HFF-Myc (cell line): ENCODE results near the gene CDCP1.
A peak's percentile ranks its signal among the peaks of the same experiment; 100 is the strongest.

Experiments
- DNase-seq: peaks from one replicate; pipeline ENCODE4 v3.0.0-alpha.2; 2011; ENCODE audit warnings: low read depth; ENCODE audit errors: extremely low read depth
- H3K4me3 ChIP-seq: replicated peaks from 2 replicates; pipeline ENCODE4 v1.5.1; 2011; ENCODE audit warnings: low read depth, mild to moderate bottlenecking, control low read depth, low read length
- CTCF ChIP-seq: IDR thresholded peaks from 2 replicates; pipeline ENCODE4 v1.5.1; 2012; ENCODE audit warnings: mild to moderate bottlenecking, low read depth, low read length, control low read depth; ENCODE audit errors: missing control alignments

Gene CDCP1

GRCh38 chr3:45051685-45052084 is 94.5 kb downstream of the CDCP1 start:
- no peak for DNase-seq
- TF ChIP-seq CTCF: no peak
- no peak overlapping the region for H3K4me3 ChIP-seq

GRCh38 chr3:45049807-45050206 is 96.4 kb downstream of the CDCP1 start:
- DNase-seq: no peak
- no peak for TF ChIP-seq CTCF
- no peak overlapping the region for H3K4me3 ChIP-seq

- DNase-seq: no peak
- no peak for TF ChIP-seq CTCF
- no peak overlapping the region for H3K4me3 ChIP-seq
These were observed 97.9 kb downstream of the CDCP1 start for GRCh38 chr3:45048244-45048643.

- peak; percentile 77 for DNase-seq
- TF ChIP-seq CTCF: peak; percentile 24
- no peak overlapping the region for H3K4me3 ChIP-seq
These were observed 102.4 kb downstream of the CDCP1 start for GRCh38 chr3:45043728-45044299.

- no peak for DNase-seq
- TF ChIP-seq CTCF: no peak
These were observed 104.0 kb downstream of the CDCP1 start for GRCh38 chr3:45042162-45042561.

GRCh38 chr3:45041666-45042065 is 104.5 kb downstream of the CDCP1 start:
- no peak for DNase-seq
- no peak for TF ChIP-seq CTCF

More at GRCh38 chr3:45042162-45042561, 104.0 kb downstream of the CDCP1 start:
- no peak overlapping the region for H3K4me3 ChIP-seq

GRCh38 chr3:45037720-45038455 is 108.3 kb downstream of the CDCP1 start:
- peak; percentile 95 for TF ChIP-seq CTCF
- DNase-seq: peak; percentile 95
- H3K4me3 ChIP-seq: no peak overlapping the region

More at GRCh38 chr3:45041666-45042065, 104.5 kb downstream of the CDCP1 start:
- H3K4me3 ChIP-seq: no peak overlapping the region
